Astrocyte of the spinal cord (primary cell): Measurements from ENCODE around the gene PLCH2.

ENCODE experiments used
- DNase-seq: peaks from one replicate; pipeline ENCODE4 v3.0.0; 2011; ENCODE audit warnings: low read depth, low spot score
- H3K4me3 ChIP-seq: 2 replicates; pipeline ENCODE4 v1.5.1; 2011; ENCODE audit warnings: low read depth, mild to moderate bottlenecking, low read length, moderate library complexity
- in situ Hi-C: cut with HindIII; loops from 2 replicates; pipeline ENCODE4 v1.10.0; 2017; ENCODE audit warnings: low sequenced_read_pairs
- TF ChIP-seq, protein P1 (sequence below): IDR thresholded peaks from 2 replicates; pipeline ENCODE4 v1.5.1; 2012; ENCODE audit warnings: low read depth, mild to moderate bottlenecking, low read length, inconsistent platforms

PLCH2 gene, protein sequence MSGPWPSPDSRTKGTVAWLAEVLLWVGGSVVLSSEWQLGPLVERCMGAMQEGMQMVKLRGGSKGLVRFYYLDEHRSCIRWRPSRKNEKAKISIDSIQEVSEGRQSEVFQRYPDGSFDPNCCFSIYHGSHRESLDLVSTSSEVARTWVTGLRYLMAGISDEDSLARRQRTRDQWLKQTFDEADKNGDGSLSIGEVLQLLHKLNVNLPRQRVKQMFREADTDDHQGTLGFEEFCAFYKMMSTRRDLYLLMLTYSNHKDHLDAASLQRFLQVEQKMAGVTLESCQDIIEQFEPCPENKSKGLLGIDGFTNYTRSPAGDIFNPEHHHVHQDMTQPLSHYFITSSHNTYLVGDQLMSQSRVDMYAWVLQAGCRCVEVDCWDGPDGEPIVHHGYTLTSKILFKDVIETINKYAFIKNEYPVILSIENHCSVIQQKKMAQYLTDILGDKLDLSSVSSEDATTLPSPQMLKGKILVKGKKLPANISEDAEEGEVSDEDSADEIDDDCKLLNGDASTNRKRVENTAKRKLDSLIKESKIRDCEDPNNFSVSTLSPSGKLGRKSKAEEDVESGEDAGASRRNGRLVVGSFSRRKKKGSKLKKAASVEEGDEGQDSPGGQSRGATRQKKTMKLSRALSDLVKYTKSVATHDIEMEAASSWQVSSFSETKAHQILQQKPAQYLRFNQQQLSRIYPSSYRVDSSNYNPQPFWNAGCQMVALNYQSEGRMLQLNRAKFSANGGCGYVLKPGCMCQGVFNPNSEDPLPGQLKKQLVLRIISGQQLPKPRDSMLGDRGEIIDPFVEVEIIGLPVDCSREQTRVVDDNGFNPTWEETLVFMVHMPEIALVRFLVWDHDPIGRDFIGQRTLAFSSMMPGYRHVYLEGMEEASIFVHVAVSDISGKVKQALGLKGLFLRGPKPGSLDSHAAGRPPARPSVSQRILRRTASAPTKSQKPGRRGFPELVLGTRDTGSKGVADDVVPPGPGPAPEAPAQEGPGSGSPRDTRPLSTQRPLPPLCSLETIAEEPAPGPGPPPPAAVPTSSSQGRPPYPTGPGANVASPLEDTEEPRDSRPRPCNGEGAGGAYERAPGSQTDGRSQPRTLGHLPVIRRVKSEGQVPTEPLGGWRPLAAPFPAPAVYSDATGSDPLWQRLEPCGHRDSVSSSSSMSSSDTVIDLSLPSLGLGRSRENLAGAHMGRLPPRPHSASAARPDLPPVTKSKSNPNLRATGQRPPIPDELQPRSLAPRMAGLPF (N-terminal part only)

DNA sequence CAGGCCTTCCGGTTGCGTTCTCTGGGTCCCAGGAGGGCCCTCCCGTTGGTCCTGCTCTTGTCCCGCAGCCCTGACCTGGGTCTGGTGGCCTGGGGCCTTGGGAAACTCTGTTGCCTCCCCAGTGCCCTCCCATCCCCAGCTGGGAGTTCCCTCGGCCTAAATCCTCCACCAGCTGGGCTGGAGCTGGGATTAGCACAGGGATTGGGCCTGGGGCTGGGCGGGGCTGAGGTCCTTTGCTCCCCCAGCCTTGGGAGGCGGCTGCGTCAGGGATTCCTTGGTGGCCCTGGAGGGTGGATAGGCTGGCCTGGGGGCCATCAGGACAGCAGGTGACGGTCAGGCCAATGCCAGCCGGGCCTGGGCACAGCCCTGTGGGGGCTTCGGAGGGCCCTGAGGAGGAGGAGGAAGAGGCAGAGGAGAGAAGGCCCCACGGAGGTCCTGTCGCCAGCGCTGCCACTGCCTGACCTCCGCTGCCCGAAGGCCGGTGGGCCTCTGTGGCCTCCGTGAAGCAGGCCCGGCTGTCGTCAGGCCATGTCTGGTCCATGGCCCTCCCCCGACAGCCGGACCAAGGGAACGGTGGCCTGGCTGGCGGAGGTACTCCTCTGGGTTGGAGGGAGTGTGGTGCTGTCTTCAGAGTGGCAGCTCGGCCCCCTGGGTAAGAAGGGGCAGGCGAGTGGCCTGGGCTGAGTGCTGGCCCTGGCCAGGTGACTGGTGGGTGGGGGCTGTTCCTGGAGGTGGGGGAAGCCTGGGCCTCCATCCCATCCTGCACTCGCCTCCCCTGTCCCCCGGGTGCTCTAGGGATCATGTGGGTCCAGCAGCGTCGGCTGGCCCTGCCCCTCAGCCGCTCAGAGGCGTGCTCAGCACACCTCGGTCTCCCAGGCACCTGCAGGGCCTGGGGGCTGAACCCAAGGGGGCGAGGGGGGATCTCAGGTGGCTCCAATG lies at the start of gene PLCH2:
TSS of gene PLCH2 (plus strand) at position 229 of the 939 bp plus-strand sequence. CDS start at position 529, 300 bp downstream.
- H3K4me3 ChIP-seq: no peak within 1 kb of the TSS

DNA sequence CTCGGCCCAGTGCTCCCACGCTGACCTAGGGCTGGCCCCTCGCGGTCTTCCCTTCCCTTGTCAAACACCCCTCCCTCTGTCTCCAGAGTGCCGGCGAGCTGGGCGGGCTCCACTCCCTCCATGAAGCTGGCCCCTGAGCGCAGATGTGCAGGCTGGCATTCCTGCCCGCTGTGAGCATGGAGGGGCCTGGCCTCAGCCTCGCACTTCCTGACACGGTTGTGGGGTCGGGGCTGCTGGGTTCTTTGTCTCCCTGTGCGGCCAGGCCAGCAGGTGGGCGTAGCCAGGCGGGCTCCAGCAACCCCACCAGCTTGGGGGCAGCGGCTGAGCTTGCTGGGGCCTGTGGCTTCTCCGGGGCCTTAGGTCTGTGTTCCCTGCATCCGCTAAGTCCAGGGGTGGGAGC lies 49.5 kb upstream of the PLCH2 start:
- in situ Hi-C loops: no loop called here
- TF ChIP-seq, protein P1, sequence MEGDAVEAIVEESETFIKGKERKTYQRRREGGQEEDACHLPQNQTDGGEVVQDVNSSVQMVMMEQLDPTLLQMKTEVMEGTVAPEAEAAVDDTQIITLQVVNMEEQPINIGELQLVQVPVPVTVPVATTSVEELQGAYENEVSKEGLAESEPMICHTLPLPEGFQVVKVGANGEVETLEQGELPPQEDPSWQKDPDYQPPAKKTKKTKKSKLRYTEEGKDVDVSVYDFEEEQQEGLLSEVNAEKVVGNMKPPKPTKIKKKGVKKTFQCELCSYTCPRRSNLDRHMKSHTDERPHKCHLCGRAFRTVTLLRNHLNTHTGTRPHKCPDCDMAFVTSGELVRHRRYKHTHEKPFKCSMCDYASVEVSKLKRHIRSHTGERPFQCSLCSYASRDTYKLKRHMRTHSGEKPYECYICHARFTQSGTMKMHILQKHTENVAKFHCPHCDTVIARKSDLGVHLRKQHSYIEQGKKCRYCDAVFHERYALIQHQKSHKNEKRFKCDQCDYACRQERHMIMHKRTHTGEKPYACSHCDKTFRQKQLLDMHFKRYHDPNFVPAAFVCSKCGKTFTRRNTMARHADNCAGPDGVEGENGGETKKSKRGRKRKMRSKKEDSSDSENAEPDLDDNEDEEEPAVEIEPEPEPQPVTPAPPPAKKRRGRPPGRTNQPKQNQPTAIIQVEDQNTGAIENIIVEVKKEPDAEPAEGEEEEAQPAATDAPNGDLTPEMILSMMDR: no peak
- H3K4me3 ChIP-seq: no peak overlapping the region
- DNase-seq: no peak

More for the DNA sequence above, at the start of gene PLCH2:
- TF ChIP-seq, protein P1: no peak
- no peak for DNase-seq
- in situ Hi-C loops: no loop called here

DNA sequence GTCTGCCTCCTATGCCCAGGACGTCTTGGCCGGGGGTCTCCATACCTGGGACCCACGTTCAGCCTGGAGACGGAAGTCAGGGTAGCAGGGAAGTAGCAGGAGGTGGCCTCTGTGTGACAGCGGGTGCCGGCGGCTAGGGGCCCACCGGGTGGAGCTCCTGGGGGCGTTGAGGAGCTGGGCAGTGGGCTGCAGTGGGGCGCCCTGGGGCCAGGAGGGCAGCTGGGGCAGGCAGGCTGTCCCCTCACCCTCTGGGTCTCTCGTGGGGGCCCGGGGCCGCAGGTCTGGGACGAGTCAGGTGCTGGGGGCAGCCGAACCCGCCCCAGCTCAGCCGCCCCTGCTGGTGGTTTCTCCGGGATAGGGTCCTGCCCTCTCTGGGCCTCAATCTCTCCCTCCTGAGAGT lies 49.0 kb upstream of the PLCH2 start:
- no peak for DNase-seq
- H3K4me3 ChIP-seq: no peak overlapping the region
- TF ChIP-seq, protein P1: no peak
- in situ Hi-C loops: no loop called here

DNA sequence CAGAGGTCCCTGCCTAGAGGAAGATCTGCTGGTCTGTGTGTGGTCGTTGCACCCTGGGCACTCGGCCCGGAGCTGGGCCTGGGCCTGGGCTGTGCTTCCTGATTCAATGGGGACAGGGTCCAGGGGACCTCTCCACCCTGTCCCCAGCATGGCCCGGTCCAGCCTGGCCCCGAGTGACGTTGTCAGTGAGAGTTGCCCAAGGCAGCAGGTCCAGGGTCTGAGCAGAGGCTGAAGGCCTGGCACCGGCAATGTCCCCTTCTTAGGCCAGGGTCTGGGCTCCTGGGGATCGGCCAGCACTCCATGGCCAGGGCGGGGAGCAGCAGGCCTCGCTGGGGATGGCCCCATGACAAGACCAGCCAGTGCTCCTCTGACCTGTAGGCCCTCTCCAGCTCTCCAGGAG lies 48.1 kb upstream of the PLCH2 start:
- DNase-seq: no peak
- TF ChIP-seq, protein P1: no peak
- in situ Hi-C loops: no loop called here
- no peak overlapping the region for H3K4me3 ChIP-seq

DNA sequence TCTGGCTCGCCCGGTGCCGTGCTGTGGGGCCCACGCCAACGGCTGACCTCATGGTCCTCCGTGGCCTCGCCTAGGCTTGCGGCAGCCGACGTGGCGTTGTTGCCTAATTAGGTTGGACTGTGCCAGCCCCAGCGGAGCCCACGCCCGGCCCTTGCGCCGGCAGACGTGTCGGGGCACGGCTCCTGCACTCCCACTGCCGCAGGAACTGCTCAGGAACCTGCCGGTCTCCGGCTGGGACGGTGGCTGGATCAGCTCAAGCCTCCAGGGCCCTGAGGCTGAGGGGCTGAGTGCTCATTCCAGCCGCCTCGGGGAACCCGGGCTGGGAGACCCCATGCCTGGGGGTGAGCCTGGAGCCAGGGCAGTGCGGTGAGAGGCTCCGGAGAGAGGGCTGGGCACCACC lies 47.6 kb upstream of the PLCH2 start:
- no peak for DNase-seq
- no peak overlapping the region for H3K4me3 ChIP-seq
- TF ChIP-seq, protein P1: no peak
- in situ Hi-C loops: no loop called here
